Stimulated activated CD4-positive, alpha-beta T cell treated with anti-CD3 and anti-CD28 coated beads, Interleukin-12 subunit alpha, Interleukin-12 subunit beta, amount 100 ng/mL, for 48 hours (primary cell): ENCODE data around the gene SMARCB1.

Source experiments
- DNase-seq, 3 donors: peaks; one replicate each; pipeline ENCODE4 v3.0.0-alpha.2; 2020; ENCODE audit warnings: low read depth in 2 of 3, low spot score in 1 of 3

SMARCB1 gene

DNA sequence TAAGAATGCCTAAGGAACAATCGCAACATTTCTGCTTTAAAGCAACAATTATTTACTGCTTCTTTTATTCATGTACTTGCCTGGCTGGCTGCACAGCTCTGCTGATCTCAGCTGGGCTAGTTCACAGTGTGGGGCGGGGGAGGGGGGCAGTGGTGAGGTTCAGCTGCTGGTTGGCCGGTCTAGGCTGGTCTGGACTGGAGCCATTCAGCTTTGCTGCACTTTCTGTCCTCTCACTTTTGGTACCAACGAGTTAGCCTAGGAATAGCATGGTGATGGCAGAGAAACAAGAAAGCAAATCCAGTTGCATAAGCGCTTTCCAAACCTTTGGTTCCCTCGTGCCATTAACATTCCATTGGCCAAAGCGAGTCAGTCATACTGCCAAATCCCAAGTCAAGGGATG lies 91.5 kb downstream of the SMARCB1 start:
- no peak for DNase-seq

DNA sequence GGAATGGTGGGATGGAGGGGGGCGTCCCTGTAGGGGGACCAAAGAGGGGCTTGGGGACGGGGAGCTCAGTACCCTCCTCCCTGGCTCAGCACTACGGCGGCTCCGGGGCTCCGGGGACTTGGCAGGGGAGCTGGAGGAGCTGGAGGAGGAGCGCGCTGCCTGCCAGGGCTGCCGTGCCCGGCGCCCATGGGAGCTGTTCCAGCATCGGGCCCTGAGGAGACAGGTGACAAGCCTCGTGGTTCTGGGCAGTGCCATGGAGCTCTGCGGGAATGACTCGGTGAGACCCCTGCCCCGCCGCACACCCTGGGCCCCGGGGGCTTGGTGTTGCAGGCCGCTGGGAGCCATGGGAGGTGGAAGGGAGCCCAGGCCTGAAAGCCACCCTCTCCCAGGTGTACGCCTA lies 95.6 kb downstream of the SMARCB1 start:
- DNase-seq: no peak

DNA sequence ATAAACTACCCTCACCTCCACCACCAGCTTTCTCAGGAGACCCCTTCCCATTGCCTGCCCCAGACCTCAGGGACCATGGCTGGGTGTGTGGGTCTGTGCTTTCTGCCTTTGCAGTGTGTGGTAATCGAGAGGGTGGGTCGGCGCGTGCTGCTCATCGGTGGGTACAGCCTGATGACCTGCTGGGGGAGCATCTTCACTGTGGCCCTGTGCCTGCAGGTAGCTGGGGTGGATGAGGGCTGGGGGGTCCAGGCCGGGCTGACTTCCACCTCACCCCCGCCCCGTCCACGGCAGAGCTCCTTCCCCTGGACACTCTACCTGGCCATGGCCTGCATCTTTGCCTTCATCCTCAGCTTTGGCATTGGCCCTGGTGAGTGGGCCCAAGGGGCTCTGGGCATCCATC lies 96.9 kb downstream of the SMARCB1 start:
- DNase-seq: no peak

DNA sequence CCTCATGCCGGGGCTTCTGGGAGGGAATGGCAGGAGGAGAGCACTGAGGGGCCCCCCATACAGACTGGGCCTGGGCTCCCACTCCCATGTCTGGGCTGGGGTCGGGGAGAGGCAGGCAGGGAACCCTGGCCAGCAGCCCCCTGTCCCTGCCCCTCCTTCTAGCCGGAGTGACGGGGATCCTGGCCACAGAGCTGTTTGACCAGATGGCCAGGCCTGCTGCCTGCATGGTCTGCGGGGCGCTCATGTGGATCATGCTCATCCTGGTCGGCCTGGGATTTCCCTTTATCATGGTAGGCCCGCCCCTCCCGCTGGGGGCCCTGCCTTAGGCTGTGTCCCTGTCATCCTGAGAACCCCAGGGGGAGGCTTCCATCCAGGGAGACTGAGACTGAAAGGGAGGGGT lies 97.4 kb downstream of the SMARCB1 start:
- no peak for DNase-seq
